Retinal pigment epithelial cell (primary cell): ENCODE measurements around the gene VSIG4.
"Not testable (repeated sequence)": the region's sequence is repeated elsewhere in the genome, so short reads cannot be mapped to it uniquely, and the experiment has no call there.

Experiments used
- DNase-seq: peaks from one replicate; pipeline ENCODE4 v3.0.0-alpha.2; 2010; ENCODE audit warnings: low read depth
- H3K4me3 ChIP-seq: 2 replicates; pipeline ENCODE4 v1.5.1; 2011; ENCODE audit warnings: mild to moderate bottlenecking, low read length, control low read depth, moderate library complexity
- CTCF ChIP-seq: conservative IDR thresholded peaks from 2 replicates; pipeline ENCODE4 v1.5.1; 2011; ENCODE audit warnings: low read depth, low read length, control low read depth, inconsistent platforms

The VSIG4 gene

GRCh38 chrX:65976161-65976560, 63.7 kb downstream of the VSIG4 start:
- TF ChIP-seq CTCF: no peak
- DNase-seq: no peak
- H3K4me3 ChIP-seq: no peak overlapping the region

GRCh38 chrX:65975161-65975751, 64.6 kb downstream of the VSIG4 start:
- DNase-seq, H3K4me3 ChIP-seq: not testable (repeated sequence)
